HL-60/S4 treated with phorbol 12-myristate 13-acetate at 8.2 ng/mL for 4 days and 3 days (cell line): ENCODE measurements around the gene ZNF618.

Experiments used
- in situ Hi-C: fragments of 300-500 bp; cut with MboI; formaldehyde crosslinking; loops from 2 replicates; pipeline ENCODE4 v1.15.0; 2022; ENCODE audit warnings: low sequenced_read_pairs

Gene ZNF618

GRCh38 chr9:113876151-113876992 is at the start of gene ZNF618:
ZNF618 (plus strand) TSS chr9:113876309; CDS start chr9:113876381, 72 bp downstream.
- in situ Hi-C loops, result no loop called here

GRCh38 chr9:113828221-113828620 is 47.9 kb upstream of the ZNF618 start:
- in situ Hi-C loops, result no loop called here

- in situ Hi-C loops, result no loop called here
Observed at GRCh38 chr9:113837334-113837733, 38.8 kb upstream of the ZNF618 start.

GRCh38 chr9:113842086-113842485 is 34.0 kb upstream of the ZNF618 start:
- in situ Hi-C loops, result no loop called here

- in situ Hi-C loops, result no loop called here
Observed at GRCh38 chr9:113844466-113844865, 31.6 kb upstream of the ZNF618 start.

- in situ Hi-C loops, result no loop called here
Observed at GRCh38 chr9:113851359-113851758, 24.8 kb upstream of the ZNF618 start.

GRCh38 chr9:113851873-113852272 is 24.2 kb upstream of the ZNF618 start:
- in situ Hi-C loops, result no loop called here

- in situ Hi-C loops, result no loop called here
Observed at GRCh38 chr9:113853333-113853732, 22.8 kb upstream of the ZNF618 start.

GRCh38 chr9:113854310-113854709 is 21.8 kb upstream of the ZNF618 start:
- in situ Hi-C loops, result no loop called here

GRCh38 chr9:113857875-113858274 is 18.2 kb upstream of the ZNF618 start:
- in situ Hi-C loops, result no loop called here

- in situ Hi-C loops, result no loop called here
Observed at GRCh38 chr9:113858282-113858681, 17.8 kb upstream of the ZNF618 start.

GRCh38 chr9:113863345-113863744 is 12.8 kb upstream of the ZNF618 start:
- in situ Hi-C loops, result no loop called here

GRCh38 chr9:113868501-113868900 is 7.6 kb upstream of the ZNF618 start:
- in situ Hi-C loops, result no loop called here

GRCh38 chr9:113872485-113873143 is 3.5 kb upstream of the ZNF618 start:
- in situ Hi-C loops, result no loop called here

- in situ Hi-C loops, result no loop called here
Observed at GRCh38 chr9:113873446-113873845, 2.7 kb upstream of the ZNF618 start.

- in situ Hi-C loops, result no loop called here
Observed at GRCh38 chr9:113873926-113874325, 2.2 kb upstream of the ZNF618 start.

GRCh38 chr9:113875459-113876150 is 504 bp upstream of the ZNF618 start:
- in situ Hi-C loops, result no loop called here

GRCh38 chr9:113876993-113877368 is 872 bp downstream of the ZNF618 start:
- in situ Hi-C loops, result no loop called here

GRCh38 chr9:113879318-113879717 is 3.2 kb downstream of the ZNF618 start:
- in situ Hi-C loops, result no loop called here

- in situ Hi-C loops, result no loop called here
Observed at GRCh38 chr9:113879911-113880310, 3.8 kb downstream of the ZNF618 start.

- in situ Hi-C loops, result no loop called here
Observed at GRCh38 chr9:113882181-113882580, 6.1 kb downstream of the ZNF618 start.
